HCT116 (cell line): Measurements from ENCODE around the gene MAP3K12. TPM values are rescaled to one million over a fixed set of nuclear protein-coding genes. Genes with fewer than 3 reads are reported as not detected.

Experiments
- ATAC-seq: fragments of 200-7000 bp; cut with Tn5 transposase; 2 replicates; pipeline ENCODE4 v1.9.1; 2020; ENCODE audit warnings: mild to moderate bottlenecking, moderate library complexity
- BruUV-seq: library from RNA; stranded (reverse); fragments of 400-500 nt; replicated peaks from 2 replicates; lab custom pipeline; 2021; lab: Mats Ljungman, UMichigan
- CTCF ChIA-PET: fragments of 300-600 bp; sonication (Branson Sonifier 250); formaldehyde crosslinking; loops from one replicate; lab custom pipeline; 2021; ENCODE audit warnings: antibody characterized with exemption; lab: Charles Lee
- POLR2A ChIA-PET: fragments of 300-600, 350-600 bp; sonication (Branson Sonifier 250); formaldehyde crosslinking; loops from one replicate; lab custom pipeline; 2021; ENCODE audit warnings: antibody characterized with exemption; lab: Charles Lee
- RAD21 ChIA-PET, 2 experiments: fragments of 300-600 bp; sonication (Branson Sonifier 250); formaldehyde crosslinking; loops; one replicate each; lab custom pipeline; 2023; ENCODE audit warnings: low total read pairs in 2 of 2; ENCODE audit not compliant: uncharacterized antibody in 2 of 2, unreplicated experiment in 2 of 2, low non-redundant PET in 1 of 2; lab: Charles Lee
- DNase-seq: peaks from one replicate; pipeline ENCODE4 v3.0.0-alpha.2; 2010; ENCODE audit warnings: low read depth, low spot score
- H2AFZ ChIP-seq: fragments of 200-600 bp; shearing (Covaris generic), sonication (generic); 2 replicates; pipeline ENCODE4 v1.6.1; 2017; ENCODE audit warnings: low read depth, mixed run types, mixed read lengths, antibody characterized with exemption, low read length; ENCODE audit not compliant: poor library complexity, severe bottlenecking
- H3K27ac ChIP-seq: 2 replicates; pipeline ENCODE4 v1.5.1; 2012; ENCODE audit warnings: low read depth, low read length
- H3K27me3 ChIP-seq: fragments of 200-600 bp; sonication (generic); 2 replicates; pipeline ENCODE4 v1.6.1; 2016; ENCODE audit warnings: mixed run types, low read length, mixed read lengths; ENCODE audit not compliant: insufficient read depth
- H3K36me3 ChIP-seq, 2 experiments: fragments of 200-500 bp in 1 of 2; fragments of 200-600 bp in 1 of 2; sonication (Bioruptor generic) in 1 of 2; sonication (generic) in 1 of 2; 2 replicates each; pipeline versions ENCODE4 v1.5.1 to v1.6.1; 2014 to 2016; ENCODE audit warnings: low read length in 2 of 2, inconsistent platforms in 1 of 2, mixed read lengths in 1 of 2, mixed run types in 1 of 2; ENCODE audit not compliant: insufficient read depth in 2 of 2, control insufficient read depth in 1 of 2
- H3K4me1 ChIP-seq, 2 experiments: fragments of 200-600 bp in 1 of 2; sonication (generic) in 1 of 2; 2 replicates each; pipeline versions ENCODE4 v1.5.1 to v1.6.1; 2012 to 2017; ENCODE audit warnings: low read length in 2 of 2, inconsistent platforms in 1 of 2, mild to moderate bottlenecking in 1 of 2, mixed read lengths in 1 of 2, mixed run types in 1 of 2, moderate library complexity in 1 of 2; ENCODE audit not compliant: insufficient read depth in 2 of 2, control insufficient read depth in 1 of 2
- H3K4me2 ChIP-seq: fragments of 200-600 bp; sonication (generic); 2 replicates; pipeline ENCODE4 v1.6.1; 2017; ENCODE audit warnings: mixed run types, low read length, mixed read lengths
- H3K4me3 ChIP-seq, 2 experiments: fragments of 200-600 bp in 1 of 2; sonication (generic) in 1 of 2; replicated peaks in 1 of 2; 2 replicates each; pipeline ENCODE4 v1.5.1; 2011 to 2016; ENCODE audit warnings: low read length in 2 of 2, control low read depth in 1 of 2, low read depth in 1 of 2, mild to moderate bottlenecking in 1 of 2, mixed read lengths in 1 of 2, mixed run types in 1 of 2
- H3K79me2 ChIP-seq: fragments of 200-600 bp; sonication (generic); 2 replicates; pipeline ENCODE4 v1.6.1; 2017; ENCODE audit warnings: mild to moderate bottlenecking, mixed run types, low read length, moderate library complexity, mixed read lengths; ENCODE audit not compliant: insufficient read depth
- H3K9ac ChIP-seq: fragments of 200-600 bp; sonication (generic); 2 replicates; pipeline ENCODE4 v1.6.1; 2016; ENCODE audit warnings: low read length, mixed read lengths
- H3K9me2 ChIP-seq: fragments of 200-600 bp; sonication (generic), shearing (Covaris generic); 2 replicates; pipeline ENCODE4 v1.6.1; 2017; ENCODE audit warnings: mixed run types, mild to moderate bottlenecking, moderate library complexity; ENCODE audit not compliant: insufficient read depth
- H3K9me3 ChIP-seq, 2 experiments: fragments of 200-500 bp in 1 of 2; fragments of 200-600 bp in 1 of 2; sonication (Bioruptor generic) in 1 of 2; sonication (generic) in 1 of 2; 2 replicates each; pipeline ENCODE4 v1.6.1; 2014 to 2017; ENCODE audit warnings: low read length in 2 of 2, mixed read lengths in 2 of 2, inconsistent platforms in 1 of 2, low read depth in 1 of 2, mild to moderate bottlenecking in 1 of 2, mixed run types in 1 of 2, moderate library complexity in 1 of 2; ENCODE audit not compliant: control insufficient read depth in 1 of 2, insufficient read depth in 1 of 2
- H4K20me1 ChIP-seq: fragments of 200-600 bp; sonication (generic), shearing (Covaris generic); 2 replicates; pipeline ENCODE4 v1.6.1; 2017; ENCODE audit warnings: mixed run types, mild to moderate bottlenecking, moderate library complexity; ENCODE audit not compliant: insufficient read depth
- CBX3 ChIP-seq: IDR thresholded peaks from 2 replicates; pipeline ENCODE4 v1.6.1; 2012; ENCODE audit warnings: low read depth
- CEBPB ChIP-seq: IDR thresholded peaks from 2 replicates; pipeline ENCODE4 v1.6.1; 2012; ENCODE audit warnings: low read depth
- EGR1 ChIP-seq: IDR thresholded peaks from 2 replicates; pipeline ENCODE4 v1.6.1; 2012; ENCODE audit warnings: low read depth
- REST ChIP-seq: IDR thresholded peaks from 2 replicates; pipeline ENCODE4 v1.6.1; 2012; ENCODE audit warnings: low read depth
- SP1 ChIP-seq: IDR thresholded peaks from 2 replicates; pipeline ENCODE4 v1.6.1; 2012; ENCODE audit warnings: low read depth
- SRF ChIP-seq: IDR thresholded peaks from 2 replicates; pipeline ENCODE4 v1.6.1; 2012; ENCODE audit warnings: low read depth
- TCF7L2 ChIP-seq: IDR thresholded peaks from 2 replicates; pipeline ENCODE4 v1.7.0; 2011; ENCODE audit warnings: borderline replicate concordance, inconsistent platforms; ENCODE audit not compliant: insufficient read depth, insufficient read length; ENCODE audit errors: extremely low read depth
- ZNF274 ChIP-seq: fragments of 200-500 bp; sonication (Bioruptor generic); IDR thresholded peaks from 2 replicates; pipeline ENCODE4 v1.6.1; 2014; ENCODE audit warnings: mild to moderate bottlenecking, low read depth, low read length, inconsistent platforms
- intact Hi-C: fragments of 100-400 bp; cut with micrococcal nuclease; formaldehyde crosslinking; loops from 2 replicates; pipeline ENCODE4 v1.10.0; 2022
- total RNA-seq: library from RNA; stranded (reverse); gene quantifications from one replicate; pipeline ENCODE4 v1.2.1, GENCODE V29; 2021; ENCODE audit not compliant: unreplicated experiment
- TF ChIP-seq, protein P1 (sequence below), 3 experiments: fragments of 200-600 bp in 1 of 3; sonication (generic) in 1 of 3; IDR thresholded peaks in 2 of 3; conservative IDR thresholded peaks in 1 of 3; 2 replicates each; pipeline ENCODE4 v1.5.1; 2012 to 2017; ENCODE audit warnings: low read depth in 2 of 3, low read length in 2 of 3, antibody characterized with exemption in 1 of 3, borderline replicate concordance in 1 of 3, control low read depth in 1 of 3, mild to moderate bottlenecking in 1 of 3, mixed read lengths in 1 of 3, mixed run types in 1 of 3, moderate library complexity in 1 of 3; ENCODE audit not compliant: insufficient read depth in 1 of 3

The MAP3K12 gene
- total RNA-seq, 1 experiment from 2014 or later = 16.3 TPM

DNA sequence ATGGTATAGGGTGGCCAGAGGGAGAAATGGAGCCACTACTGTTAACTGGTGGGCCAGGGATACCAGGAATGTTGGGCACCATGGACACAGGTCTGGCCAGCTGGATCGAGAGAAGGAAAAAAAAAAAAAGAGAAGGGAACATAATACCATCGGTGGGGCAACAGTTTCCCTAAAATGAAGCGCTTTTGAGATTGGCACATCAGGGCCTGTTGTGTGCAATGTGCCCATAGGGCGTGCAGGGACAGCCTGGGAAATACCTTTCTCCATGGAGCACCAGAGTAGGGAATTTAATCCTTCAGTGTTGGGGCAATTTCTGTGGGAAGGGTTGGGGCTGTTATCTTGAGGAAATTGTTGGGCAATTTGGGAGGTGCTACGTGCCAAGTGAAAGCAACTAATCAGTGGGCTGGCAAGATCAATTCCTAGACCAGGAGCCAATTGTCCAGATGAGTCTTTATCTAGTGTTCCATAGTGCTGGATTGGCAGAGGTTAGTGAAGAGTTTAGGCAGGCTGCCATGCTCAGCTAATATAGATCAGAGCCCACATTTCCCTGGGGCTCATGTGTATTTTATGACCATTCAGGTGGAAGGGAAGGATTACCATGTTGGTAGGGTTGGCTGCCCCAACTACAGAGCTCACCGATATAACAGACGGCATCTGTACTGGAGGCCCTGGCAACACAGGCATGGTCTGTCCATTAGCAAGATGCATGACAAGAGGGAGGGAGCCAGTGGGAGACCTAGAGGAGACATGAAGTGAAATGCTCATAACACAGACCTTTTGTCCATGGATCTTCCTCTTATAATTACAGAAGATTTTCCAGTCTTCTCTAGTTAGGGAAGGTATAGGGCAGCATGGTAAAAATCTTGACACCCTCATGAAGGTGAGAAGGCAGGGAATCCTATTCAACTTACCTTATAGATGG, 33.5 kb upstream of the MAP3K12 start:
- Histone ChIP-seq H3K9ac (no peak overlapping the region), H3K27ac (no peak overlapping the region), H2AFZ (no peak overlapping the region), H4K20me1 (no peaks in the 10 kb centered on the region), H3K4me3 (no peak overlapping the region), H3K4me1 (peaks cover 0 to 12% of the 10 kb centered on the region in 2 experiments; a peak in 2 of 4 replicates), H3K9me3 (no peaks in the 10 kb centered on the region), H3K79me2 (no peaks in the 10 kb centered on the region), H3K4me2 (no peak overlapping the region), H3K36me3 (peaks cover 25 to 29% of the 10 kb centered on the region in 2 experiments), H3K27me3 (no peaks in the 10 kb centered on the region), H3K9me2 (no peaks in the 10 kb centered on the region)
- TF ChIP-seq CEBPB (no peak), REST (no peak), SP1 (no peak), CBX3 (no peak), TCF7L2 (no peak), EGR1 (no peak), ZNF274 (no peak), SRF (no peak)
- TF ChIP-seq, protein P1, sequence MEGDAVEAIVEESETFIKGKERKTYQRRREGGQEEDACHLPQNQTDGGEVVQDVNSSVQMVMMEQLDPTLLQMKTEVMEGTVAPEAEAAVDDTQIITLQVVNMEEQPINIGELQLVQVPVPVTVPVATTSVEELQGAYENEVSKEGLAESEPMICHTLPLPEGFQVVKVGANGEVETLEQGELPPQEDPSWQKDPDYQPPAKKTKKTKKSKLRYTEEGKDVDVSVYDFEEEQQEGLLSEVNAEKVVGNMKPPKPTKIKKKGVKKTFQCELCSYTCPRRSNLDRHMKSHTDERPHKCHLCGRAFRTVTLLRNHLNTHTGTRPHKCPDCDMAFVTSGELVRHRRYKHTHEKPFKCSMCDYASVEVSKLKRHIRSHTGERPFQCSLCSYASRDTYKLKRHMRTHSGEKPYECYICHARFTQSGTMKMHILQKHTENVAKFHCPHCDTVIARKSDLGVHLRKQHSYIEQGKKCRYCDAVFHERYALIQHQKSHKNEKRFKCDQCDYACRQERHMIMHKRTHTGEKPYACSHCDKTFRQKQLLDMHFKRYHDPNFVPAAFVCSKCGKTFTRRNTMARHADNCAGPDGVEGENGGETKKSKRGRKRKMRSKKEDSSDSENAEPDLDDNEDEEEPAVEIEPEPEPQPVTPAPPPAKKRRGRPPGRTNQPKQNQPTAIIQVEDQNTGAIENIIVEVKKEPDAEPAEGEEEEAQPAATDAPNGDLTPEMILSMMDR (IDR thresholded peaks at IDR 0.05 in 2 of 3, conservative IDR thresholded peaks at IDR 0.05 in 1 of 3; ENCODE audit: borderline replicate concordance in 1 of 3, insufficient read depth in 1 of 3, low read depth in 2 of 3, low read length in 2 of 3) = no peak
- ATAC-seq (no peak), DNase-seq (no peak)
- intact Hi-C loops = no loop called here
- RAD21 ChIA-PET = no interaction called here
- BruUV-seq = no TSS peak
- POLR2A ChIA-PET = no interaction called here
- CTCF ChIA-PET = interaction anchor here (0.9 to 1.2 kb wide), 2 partner anchors 10 to 143 kb away, joined by 3 read pairs; partner anchors contain the start of gene ATP5MC2
